H1 (cell line): ENCODE data around the gene MMAB.

ENCODE experiments used
- TBP ChIP-seq: IDR thresholded peaks from 2 replicates; pipeline ENCODE4 v1.6.1; 2011; ENCODE audit warnings: low read depth, low read length, improper control_type of control experiment
- TF ChIP-seq, protein P1 (sequence below), 3 experiments: IDR thresholded peaks; 1 replicate in 2 of 3; 2 replicates in 1 of 3; pipeline versions ENCODE4 v1.5.1 to v1.6.1; 2011; ENCODE audit warnings: low read length in 3 of 3, mild to moderate bottlenecking in 3 of 3, inconsistent platforms in 2 of 3, low read depth in 1 of 3, moderate library complexity in 1 of 3; ENCODE audit not compliant: insufficient read depth in 1 of 3; ENCODE audit errors: control extremely low read depth in 1 of 3

DNA sequence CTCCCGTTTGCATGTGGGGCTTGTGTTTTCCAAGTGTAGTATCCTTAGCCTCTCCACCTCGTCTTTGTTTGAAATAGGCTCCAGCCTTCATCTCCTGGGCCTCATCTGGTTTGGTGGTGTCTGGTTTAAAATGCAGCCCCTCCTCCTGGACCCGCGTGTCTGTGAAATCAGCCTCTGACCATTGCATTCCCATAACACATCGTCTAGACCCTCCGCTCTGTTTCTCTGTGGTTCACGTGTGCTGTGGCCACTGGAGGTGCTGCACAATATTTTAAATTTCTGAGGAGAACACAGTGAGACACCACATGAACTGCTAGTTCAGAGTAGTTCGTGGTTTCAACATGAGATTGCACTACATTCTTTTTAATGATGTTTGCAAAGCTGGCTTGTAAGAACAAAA lies 60.3 kb downstream of the MMAB start:
- TF ChIP-seq, protein P1, sequence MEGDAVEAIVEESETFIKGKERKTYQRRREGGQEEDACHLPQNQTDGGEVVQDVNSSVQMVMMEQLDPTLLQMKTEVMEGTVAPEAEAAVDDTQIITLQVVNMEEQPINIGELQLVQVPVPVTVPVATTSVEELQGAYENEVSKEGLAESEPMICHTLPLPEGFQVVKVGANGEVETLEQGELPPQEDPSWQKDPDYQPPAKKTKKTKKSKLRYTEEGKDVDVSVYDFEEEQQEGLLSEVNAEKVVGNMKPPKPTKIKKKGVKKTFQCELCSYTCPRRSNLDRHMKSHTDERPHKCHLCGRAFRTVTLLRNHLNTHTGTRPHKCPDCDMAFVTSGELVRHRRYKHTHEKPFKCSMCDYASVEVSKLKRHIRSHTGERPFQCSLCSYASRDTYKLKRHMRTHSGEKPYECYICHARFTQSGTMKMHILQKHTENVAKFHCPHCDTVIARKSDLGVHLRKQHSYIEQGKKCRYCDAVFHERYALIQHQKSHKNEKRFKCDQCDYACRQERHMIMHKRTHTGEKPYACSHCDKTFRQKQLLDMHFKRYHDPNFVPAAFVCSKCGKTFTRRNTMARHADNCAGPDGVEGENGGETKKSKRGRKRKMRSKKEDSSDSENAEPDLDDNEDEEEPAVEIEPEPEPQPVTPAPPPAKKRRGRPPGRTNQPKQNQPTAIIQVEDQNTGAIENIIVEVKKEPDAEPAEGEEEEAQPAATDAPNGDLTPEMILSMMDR (IDR thresholded peaks at IDR 0.05; ENCODE audit: control extremely low read depth in 1 of 3, insufficient read depth in 1 of 3, low read depth in 1 of 3, low read length in 3 of 3), result no peak
- TF ChIP-seq TBP, result no peak
